OCI-LY3 (cell line): Measurements from ENCODE around the gene SDK1.

Experiments
- EZH2phosphoT487 ChIP-seq: fragments of 200-600 bp; shearing (Covaris generic); IDR thresholded peaks from 2 replicates; pipeline ENCODE4 v1.6.1; 2018; ENCODE audit warnings: antibody characterized with exemption, mixed run types, low read depth
- TF ChIP-seq, protein P1 (sequence below): fragments of 200-600, 300-600 bp; sonication (generic); IDR thresholded peaks from 2 replicates; pipeline ENCODE4 v1.5.1; 2014; ENCODE audit warnings: antibody characterized with exemption, low read length, low read depth

DNA sequence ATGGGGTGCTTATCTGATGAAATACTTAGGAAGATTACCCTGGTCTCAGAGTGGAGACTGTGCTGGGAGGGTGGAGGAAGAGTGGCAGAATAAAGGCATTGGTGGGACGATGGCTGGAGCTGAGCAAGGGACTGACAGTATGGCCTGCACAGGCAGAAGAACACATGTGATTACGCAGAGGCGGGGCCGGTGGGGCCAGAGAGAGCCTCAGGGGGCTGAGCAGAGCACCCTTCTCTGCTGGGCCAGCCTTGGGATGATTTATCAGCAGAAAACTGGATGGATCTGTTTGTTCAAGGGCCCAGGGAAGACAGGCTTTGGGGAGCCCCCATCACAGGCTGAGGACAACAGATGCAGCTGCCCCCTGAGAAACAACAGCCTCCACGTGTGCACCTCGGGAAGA is 272.1 kb downstream of the SDK1 start:
- TF ChIP-seq, protein P1, sequence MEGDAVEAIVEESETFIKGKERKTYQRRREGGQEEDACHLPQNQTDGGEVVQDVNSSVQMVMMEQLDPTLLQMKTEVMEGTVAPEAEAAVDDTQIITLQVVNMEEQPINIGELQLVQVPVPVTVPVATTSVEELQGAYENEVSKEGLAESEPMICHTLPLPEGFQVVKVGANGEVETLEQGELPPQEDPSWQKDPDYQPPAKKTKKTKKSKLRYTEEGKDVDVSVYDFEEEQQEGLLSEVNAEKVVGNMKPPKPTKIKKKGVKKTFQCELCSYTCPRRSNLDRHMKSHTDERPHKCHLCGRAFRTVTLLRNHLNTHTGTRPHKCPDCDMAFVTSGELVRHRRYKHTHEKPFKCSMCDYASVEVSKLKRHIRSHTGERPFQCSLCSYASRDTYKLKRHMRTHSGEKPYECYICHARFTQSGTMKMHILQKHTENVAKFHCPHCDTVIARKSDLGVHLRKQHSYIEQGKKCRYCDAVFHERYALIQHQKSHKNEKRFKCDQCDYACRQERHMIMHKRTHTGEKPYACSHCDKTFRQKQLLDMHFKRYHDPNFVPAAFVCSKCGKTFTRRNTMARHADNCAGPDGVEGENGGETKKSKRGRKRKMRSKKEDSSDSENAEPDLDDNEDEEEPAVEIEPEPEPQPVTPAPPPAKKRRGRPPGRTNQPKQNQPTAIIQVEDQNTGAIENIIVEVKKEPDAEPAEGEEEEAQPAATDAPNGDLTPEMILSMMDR, result no peak
- no peak for TF ChIP-seq EZH2phosphoT487
